GM18873 (cell line): ENCODE results near the gene MYBPC1.
"Not testable (repeated sequence)": the region's sequence is repeated elsewhere in the genome, so short reads cannot be mapped to it uniquely, and the experiment has no call there.

Experiments used
- ATAC-seq: cut with Tn5 transposase; IDR thresholded peaks from one replicate; pipeline ENCODE4 v1.9.1; 2021; ENCODE audit warnings: mild to moderate bottlenecking, moderate library complexity, moderate number of reproducible peaks; ENCODE audit not compliant: unreplicated experiment, low FRiP score

Gene MYBPC1

DNA sequence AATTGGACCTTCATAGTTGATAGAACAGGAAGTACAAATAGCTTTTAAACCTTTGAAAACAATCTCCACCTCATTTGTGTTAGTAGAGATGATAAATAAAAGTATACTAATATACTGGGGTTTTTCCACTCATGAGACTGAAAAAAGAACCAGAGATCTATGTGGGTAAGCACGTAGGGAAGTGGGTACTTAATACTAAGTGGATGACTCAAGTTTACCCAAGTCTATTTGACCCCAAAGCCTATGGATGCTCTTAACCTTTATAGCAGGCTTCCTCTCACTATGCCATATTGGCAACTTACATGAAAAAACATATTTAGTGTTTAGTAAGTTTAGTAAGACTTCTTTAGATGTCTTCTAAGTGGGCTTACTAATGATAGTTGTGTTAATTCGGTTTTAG is 53.4 kb downstream of the MYBPC1 start:
- no peak for ATAC-seq

DNA sequence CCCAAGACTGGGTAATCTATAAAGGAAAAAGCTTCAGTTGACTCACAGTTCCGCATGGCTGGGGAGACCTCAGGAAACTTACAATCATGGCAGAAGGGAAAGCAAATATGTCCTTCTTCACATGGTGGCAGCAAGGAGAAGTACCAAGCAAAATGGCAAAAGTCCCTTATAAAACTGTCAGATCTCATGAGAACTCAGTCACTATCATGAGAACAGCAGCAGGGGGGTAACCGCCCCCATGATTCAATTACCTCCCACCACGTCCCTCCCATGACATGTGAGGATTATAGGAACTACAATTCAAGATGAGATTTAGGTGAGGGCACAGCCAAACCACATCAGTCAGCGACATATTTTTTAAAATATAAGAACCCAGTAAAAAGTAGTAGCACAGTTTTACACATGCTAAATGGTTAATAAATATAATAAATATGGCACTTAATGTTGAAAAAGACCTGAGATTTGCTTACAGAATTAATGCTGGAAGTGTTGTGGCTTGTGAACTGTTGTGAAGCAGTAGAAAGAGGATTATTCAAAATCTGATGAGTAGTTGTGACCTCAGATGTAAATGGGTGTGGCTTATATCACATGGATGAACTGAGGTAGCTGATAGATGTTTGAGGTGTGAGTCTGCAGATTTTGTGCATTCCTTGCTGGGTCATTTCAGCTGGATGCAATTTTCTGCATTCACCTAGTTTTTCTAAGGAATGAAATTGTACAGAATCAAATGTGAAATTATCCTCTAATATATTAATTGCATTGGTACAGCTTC is 55.8 kb downstream of the MYBPC1 start:
- no peak for ATAC-seq

DNA sequence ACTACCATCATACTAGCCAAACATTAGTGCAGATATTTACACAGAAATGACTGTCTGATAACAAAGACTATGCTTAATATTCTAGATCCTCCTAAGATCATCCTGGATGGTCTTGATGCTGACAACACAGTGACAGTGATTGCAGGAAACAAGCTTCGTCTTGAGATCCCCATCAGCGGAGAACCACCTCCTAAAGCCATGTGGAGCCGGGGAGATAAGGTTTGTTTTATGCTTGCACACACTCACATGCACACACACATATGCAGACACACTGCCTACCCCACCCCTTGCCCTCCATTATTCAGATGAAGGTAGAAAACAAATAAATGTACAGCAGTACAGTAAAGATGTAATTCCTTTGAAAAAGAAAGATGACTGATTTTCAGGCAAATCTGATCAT is 58.3 kb downstream of the MYBPC1 start:
- ATAC-seq, result no peak

DNA sequence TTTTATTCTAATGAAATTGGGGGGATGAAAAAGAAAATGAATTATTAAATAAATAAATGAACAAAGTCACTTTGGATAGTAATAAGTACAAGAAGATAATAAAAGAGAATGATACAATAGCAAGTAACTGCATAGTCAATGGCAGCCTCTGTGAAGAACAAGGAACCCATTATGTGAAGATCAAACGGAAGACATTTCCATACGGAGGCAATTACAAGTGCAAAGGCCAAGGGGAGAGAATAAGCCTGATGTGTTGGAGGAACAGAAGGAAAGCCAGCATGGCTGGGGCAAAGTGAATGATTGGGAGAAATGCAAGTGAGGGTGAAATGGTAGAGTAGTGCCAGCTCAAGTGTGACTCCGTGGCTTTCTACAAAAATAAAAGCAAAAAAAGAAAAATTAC is 58.7 kb downstream of the MYBPC1 start:
- ATAC-seq, result no peak

DNA sequence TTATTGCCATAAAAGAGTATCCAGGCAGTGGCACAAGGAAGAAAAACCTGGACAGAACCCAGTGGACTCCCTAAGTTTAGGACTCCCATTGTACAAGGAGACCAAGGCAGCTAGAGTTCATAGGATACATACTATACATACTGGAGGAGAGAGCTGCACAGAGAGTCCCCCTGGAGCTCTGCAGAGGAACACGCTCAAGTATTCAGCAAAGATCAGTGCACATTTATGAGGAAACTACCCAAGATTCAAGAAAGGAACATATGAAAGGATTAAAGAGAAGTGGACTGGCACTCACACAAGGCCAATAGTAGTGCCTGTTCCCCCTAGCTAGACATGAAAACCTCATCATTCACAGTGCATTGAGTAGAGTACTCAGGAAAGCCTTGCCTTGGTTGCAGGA is 59.7 kb downstream of the MYBPC1 start:
- no peak for ATAC-seq

DNA sequence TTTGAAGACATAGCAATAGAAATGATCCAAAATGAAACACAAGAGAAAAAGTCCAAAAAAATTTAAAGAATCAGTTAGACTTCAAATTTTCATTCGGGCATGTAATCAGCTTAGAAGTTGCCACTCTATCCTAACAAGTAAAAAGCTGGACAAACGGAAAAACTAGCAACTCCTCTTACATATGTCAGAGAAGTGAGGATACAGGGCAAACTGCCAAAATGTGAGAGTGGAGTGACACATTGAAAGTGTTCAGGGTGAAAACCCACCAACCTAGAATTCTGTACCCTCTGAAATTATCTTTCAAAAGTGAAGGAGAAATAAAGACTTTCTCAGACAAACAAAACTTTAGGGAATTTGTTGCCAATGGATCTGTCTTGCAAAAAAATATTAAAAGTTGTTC is 60.6 kb downstream of the MYBPC1 start:
- no peak for ATAC-seq

DNA sequence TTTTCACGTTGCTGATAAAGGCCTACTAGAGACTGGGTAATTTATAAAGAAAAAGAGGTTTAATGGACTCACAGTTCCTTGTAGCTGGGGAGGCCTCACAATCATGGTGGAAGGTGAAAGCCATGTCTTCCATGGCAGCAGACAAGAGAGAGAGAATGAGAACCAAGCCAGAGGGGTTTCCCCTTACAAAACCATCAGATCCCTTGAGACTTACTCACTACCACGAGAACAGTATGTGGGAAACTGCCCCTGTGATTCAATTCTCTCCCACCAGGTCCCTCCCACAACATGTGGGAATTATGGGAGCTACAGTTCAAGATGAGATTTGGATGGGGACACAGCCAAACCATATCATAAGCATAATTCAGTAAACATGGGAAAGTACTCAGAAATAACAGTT is 65.9 kb downstream of the MYBPC1 start:
- not testable (repeated sequence) for ATAC-seq

DNA sequence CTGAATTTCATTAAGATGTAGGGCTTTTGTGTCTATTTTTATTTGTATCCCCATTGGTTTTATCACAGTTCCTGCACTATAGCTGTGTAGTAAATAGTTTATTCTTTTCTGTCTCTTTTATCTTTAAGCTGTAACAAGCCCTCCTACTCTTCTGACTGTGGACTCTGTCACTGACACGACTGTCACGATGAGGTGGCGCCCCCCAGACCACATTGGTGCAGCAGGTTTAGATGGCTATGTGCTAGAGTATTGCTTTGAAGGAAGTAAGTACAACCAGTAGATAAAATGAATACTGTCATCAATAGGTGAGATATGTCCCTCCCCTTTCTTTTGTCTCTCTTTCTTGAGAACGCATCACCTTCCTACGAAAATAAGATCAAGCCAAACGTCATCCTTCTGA is 68.5 kb downstream of the MYBPC1 start:
- ATAC-seq, result no peak

DNA sequence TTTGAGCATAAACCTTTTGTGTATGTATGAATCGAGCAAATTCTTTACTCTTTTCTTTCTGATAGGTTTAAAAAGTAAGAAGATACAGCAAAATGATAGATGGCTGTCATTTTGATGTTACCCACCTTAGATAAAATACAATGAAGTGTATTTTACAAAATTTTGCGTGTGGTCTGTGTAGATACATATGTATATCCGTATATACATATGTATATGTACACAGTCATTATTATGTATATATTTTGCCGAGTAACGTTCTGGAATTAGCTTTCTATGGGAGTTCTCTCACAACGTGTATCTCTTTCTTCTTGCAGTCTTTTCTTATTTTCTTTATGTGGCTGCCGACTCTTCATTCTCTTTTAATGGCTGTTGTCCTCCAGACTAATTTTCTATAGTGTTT is 70.2 kb downstream of the MYBPC1 start:
- no peak for ATAC-seq

DNA sequence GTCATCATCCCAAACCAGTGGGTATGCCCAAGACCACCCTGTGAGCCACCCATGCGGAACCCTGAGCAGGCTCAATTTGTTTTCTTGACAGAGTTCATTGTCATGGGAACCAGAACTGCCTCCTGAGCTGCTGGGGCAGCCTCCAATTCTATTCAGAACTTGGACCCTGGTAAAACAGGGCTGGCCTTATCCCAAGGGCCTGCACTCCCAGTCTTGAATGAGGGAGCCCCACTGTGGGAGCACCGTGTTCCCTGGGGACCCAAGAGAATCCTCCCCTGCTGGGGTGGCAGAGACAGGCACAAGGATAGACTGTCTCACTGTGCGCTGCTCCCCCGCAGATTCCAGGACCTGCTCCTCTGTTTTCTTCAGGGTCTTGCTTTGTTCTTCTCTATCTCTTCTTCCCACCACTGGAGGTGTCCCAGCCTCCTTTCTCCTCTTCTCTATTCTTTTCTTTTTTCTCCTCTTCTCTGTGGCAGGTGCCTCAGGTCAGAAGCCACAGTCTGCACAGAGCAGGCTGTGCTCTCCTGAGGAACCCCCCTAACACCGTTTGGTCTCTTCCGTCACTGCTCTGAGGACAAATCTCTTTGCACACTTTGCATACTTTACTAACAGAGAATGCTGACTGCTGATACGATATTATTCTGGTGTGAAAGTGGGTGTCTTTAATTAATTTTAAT is 71.4 kb downstream of the MYBPC1 start:
- no peak for ATAC-seq

DNA sequence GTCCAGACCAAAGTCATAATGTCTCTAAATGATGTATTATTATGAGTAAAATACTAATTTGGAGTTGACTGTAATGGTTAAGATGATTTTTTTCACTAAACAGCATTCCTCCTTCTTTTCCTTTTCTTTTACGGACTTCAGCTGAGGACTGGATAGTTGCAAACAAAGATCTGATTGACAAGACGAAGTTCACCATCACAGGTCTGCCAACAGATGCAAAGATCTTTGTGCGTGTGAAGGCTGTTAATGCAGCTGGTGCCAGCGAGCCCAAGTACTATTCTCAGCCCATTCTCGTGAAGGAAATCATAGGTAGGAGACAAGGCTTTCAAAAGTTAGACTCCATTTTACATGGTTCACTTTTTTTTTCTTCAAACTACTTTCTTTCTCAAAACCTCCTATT is 72.8 kb downstream of the MYBPC1 start:
- ATAC-seq, result no peak

DNA sequence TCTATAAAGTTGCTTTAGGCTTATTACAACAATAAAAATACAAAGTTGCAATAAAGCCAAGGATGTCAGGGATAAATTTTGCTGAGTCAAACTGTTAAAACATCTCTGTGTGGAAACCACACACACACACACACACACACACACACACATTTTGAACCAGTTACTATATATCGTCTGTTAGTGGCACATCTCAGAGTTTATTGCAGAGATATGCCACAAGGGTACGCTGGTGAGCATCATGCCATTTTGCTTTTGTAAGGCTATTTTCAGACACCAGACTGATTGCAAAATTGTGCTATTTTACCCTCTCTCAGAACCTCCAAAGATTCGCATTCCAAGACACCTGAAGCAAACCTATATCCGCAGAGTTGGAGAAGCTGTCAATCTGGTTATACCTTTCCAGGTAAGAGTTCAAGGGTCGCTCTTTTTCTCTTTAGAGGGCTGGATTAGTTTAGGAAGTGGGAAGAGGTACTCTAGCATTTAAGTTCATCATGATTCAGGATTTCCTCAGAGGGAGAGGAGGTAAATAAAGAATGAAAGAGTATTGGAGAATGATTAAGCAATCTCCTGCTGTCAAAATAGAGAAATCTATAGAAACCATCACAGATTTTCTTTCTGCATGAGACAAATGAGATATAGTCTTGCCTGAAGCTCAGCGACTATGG is 75.4 kb downstream of the MYBPC1 start:
- no peak for ATAC-seq

DNA sequence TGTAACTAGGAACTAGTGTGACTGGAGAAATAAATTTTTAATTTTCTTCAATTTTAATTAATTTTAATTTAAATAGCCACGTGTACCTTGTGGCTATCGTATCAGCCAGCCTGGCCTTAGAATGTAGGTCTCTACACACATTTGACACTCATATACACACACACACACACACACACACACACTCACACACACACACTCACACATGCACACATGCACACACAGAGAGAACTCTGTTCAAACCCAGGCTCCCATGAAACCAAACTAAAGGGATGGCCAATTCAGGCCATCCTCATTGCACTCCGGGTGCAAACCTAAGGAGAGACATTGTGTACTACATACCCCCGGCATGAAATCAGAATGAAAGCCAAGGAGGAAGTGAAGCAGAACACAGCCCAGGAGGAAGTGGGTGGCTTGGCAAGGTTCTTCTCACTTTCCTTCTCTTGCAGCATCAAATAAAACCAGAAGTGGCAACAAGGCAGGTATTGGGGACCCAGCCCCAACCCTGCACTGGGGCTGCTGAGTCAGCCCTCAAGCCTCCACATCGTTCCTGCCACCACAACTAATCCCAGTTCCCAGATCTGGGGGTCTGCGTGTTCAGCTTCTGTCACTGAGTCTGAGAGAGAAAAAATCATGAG is 76.5 kb downstream of the MYBPC1 start:
- ATAC-seq, result no peak

DNA sequence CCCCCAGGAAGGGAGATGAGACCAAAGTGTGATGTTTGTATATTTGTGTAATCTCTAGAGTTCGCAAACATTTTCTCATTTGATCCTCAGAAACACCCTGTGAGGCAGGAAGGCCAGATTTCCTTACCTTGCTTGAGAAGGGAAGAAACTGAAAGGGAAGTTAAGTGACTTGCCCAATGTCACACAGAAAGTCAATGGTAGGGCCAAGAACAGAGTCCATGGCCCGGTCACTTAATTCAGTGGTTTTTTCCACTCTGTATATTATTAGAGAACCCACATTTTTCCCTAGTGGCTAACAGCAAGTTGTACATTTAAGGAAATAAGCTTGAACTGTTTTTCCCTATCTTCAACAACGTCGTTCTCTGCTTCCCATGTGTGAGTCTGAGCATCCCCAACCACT is 77.1 kb downstream of the MYBPC1 start:
- ATAC-seq, result no peak

DNA sequence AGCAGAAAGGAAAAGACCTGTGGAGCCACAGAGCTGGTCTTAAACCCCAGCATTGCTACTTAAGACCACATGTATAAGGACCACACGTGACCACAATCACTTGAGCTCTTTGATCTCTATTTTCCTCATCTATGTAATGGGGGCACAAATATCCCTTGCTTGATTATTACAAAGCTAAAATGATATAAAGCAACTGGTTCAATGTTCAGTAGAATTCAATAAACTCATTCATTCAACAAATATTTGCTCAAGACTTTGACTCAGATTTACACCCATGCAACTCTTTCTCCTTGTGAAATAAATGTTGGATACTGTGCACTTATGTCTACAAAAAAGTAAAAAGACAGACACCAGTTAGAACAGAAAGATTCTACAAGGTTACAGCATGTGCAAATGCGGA is 80.8 kb downstream of the MYBPC1 start:
- ATAC-seq, result no peak

DNA sequence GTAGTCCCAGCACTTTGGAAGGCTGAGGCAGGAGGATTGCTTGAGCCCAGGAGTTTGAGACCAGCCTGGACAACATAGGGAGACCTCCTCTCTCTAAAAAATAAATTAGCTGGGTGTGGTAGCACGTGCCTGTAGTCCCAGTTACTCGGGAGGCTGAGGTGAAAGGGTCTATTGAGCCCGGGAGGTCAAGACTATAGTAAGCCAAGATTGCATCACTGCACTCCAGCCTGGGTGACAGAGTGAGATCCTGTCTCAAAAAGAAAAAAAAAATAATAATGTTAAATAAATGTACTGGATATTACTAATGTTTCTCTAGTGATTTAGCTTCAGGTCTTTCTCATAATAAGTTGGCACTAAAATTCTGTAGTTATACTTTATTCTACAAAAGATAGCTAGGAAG is 81.7 kb downstream of the MYBPC1 start:
- ATAC-seq, result not testable (repeated sequence)

DNA sequence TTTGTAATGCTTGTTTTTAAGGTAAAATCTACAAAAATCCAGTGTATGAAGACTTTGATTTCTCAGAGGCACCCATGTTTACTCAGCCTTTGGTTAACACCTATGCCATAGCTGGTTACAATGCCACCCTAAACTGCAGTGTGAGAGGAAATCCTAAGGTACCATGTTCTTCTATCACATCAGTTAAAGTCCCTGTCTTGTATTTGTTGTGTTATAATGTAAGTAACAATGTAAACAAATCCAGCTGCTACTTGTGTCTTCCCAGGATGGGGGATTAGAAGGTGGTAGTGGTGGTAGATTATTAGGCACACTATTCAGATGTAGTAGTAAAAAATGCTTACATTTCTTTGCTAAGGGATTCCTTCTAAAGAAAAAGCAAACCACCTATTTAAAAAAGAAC is 83.3 kb downstream of the MYBPC1 start:
- no peak for ATAC-seq

DNA sequence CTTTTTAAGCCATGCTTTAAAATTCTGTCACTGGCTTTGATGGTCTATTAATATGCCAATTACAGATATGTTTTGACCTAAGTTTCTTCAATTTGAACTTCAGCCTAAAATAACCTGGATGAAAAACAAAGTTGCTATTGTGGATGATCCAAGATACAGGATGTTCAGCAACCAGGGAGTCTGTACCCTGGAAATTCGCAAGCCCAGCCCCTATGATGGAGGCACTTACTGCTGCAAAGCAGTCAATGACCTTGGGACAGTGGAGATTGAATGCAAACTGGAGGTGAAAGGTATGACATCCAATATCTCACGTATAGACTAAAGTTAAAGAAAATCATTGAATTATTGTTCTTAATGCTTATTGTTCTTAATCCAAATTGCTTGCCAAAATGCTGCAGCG is 85.5 kb downstream of the MYBPC1 start:
- ATAC-seq, result no peak

DNA sequence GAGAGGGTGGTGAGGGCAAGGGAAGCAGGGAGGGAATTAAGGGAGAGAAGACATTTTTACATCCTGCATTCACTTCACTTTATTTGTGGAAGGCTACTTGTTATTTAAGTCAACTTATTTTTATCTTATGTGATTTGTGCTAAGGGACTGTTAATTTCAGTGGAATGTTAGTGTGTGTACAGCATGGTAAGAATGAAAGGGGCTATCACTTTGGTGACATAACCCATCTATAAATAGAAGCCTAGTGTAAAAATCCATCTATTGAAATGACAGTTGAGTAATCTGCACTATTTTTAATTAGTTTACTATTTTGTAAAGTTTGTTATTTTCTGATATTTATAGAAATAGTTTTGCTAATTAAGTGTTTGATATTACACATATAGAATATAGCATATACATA is 85.9 kb downstream of the MYBPC1 start:
- no peak for ATAC-seq

DNA sequence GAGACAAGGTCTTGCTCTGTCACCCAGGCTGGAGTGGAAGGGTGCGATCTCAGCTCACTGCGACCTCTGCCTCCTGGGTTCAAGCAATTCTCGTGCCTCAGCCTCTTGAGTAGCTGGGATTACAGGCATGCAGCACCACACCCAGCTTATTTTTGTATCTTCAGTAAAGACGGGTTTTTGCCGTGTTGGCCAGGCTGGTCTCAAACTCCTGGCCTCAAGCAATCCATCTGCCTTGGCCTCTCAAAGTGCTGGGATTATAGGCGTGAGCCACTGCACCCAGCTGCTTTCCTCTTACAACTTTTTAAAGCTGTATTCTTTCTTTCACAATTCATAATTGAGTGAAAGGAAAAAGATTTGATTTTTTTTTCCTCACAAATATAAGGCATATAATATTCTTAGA is 86.9 kb downstream of the MYBPC1 start:
- ATAC-seq, result not testable (repeated sequence)

DNA sequence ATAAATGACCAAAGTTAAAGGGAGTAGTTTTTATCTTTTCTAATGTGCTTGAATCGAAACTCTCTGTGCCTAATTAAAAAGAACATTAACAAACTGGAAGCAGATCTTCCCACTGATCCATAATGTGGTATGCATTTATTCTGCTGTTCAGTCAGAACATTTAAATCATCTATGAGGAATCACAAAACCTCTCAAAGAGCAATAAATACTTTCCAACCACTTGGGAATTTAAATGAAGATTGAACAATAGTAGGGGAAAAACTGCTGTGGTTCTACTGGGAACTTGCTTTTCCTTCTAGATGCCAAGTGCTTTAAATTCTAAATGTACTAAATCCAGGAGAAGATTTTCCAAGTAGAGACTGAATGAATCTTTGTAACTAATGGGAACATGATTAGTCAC is 90.3 kb downstream of the MYBPC1 start:
- no peak for ATAC-seq
